ENCODE results near the gene ZNF35.
"Not testable (repeated sequence)": the region's sequence is repeated elsewhere in the genome, so short reads cannot be mapped to it uniquely, and the experiment has no call there.

ZNF35 gene

GRCh38 chr3:44648564-44649229 lies at the start of gene ZNF35:
ZNF35 (plus strand) TSS chr3:44648732; CDS start chr3:44651068, 2,336 bp downstream.
- DNase-seq: peak; percentile 88

GRCh38 chr3:44601749-44602148 lies 46.8 kb upstream of the ZNF35 start:
- no peak for DNase-seq

- no peak for DNase-seq
Measured at GRCh38 chr3:44612678-44613077, 35.9 kb upstream of the ZNF35 start.

GRCh38 chr3:44624749-44625480 lies 23.6 kb upstream of the ZNF35 start, which contains the start of gene ZNF197:
ZNF197 (plus strand) TSS chr3:44625036; CDS start chr3:44629155, 4,119 bp downstream.
- peak; percentile 91 for DNase-seq

- DNase-seq: no peak
Measured at GRCh38 chr3:44628716-44629115, 19.8 kb upstream of the ZNF35 start.

- no peak for DNase-seq
Measured at GRCh38 chr3:44632193-44632592, 16.3 kb upstream of the ZNF35 start.

GRCh38 chr3:44642337-44642736 lies 6.2 kb upstream of the ZNF35 start:
- no peak for DNase-seq

- no peak for DNase-seq
Measured at GRCh38 chr3:44643024-44643423, 5.5 kb upstream of the ZNF35 start.

- no peak for DNase-seq
Measured at GRCh38 chr3:44647771-44648170, 761 bp upstream of the ZNF35 start.

GRCh38 chr3:44649709-44650108 lies 1.2 kb downstream of the ZNF35 start:
- DNase-seq: no peak

GRCh38 chr3:44654039-44654438 lies 5.5 kb downstream of the ZNF35 start:
- no peak for DNase-seq

- DNase-seq: no peak
Measured at GRCh38 chr3:44659015-44659414, 10.5 kb downstream of the ZNF35 start.

GRCh38 chr3:44659434-44659833 lies 10.9 kb downstream of the ZNF35 start:
- no peak for DNase-seq

GRCh38 chr3:44661189-44661588 lies 12.7 kb downstream of the ZNF35 start:
- no peak for DNase-seq

GRCh38 chr3:44665173-44665572 lies 16.6 kb downstream of the ZNF35 start:
- no peak for DNase-seq

- DNase-seq: no peak
Measured at GRCh38 chr3:44666346-44666745, 17.8 kb downstream of the ZNF35 start.

GRCh38 chr3:44669760-44670159 lies 21.2 kb downstream of the ZNF35 start:
- no peak for DNase-seq

GRCh38 chr3:44673466-44673865 lies 24.9 kb downstream of the ZNF35 start:
- DNase-seq: not testable (repeated sequence)

- DNase-seq: no peak
Measured at GRCh38 chr3:44674211-44674610, 25.7 kb downstream of the ZNF35 start.

- no peak for DNase-seq
Measured at GRCh38 chr3:44678480-44679116, 30.1 kb downstream of the ZNF35 start.

- no peak for DNase-seq
Measured at GRCh38 chr3:44680921-44681455, 32.5 kb downstream of the ZNF35 start.

GRCh38 chr3:44682182-44682896 lies 33.8 kb downstream of the ZNF35 start:
- no peak for DNase-seq
